ENCODE results near the gene CRX.
A peak's percentile ranks its signal among the peaks of the same experiment; 100 is the strongest.
"Not testable (repeated sequence)": the region's sequence is repeated elsewhere in the genome, so short reads cannot be mapped to it uniquely, and the experiment has no call there.

CRX gene

GRCh38 chr19:47804451-47804850 lies 17.3 kb upstream of the CRX start, which contains the start of gene TPRX1:
TSS of gene TPRX1 (minus strand) at chr19:47804551. CDS start at chr19:47804539, 12 bp downstream.
- not testable (repeated sequence) for DNase-seq

- no peak for DNase-seq
These were observed 16.4 kb upstream of the CRX start for GRCh38 chr19:47805313-47805712.

- DNase-seq: no peak
These were observed 15.3 kb upstream of the CRX start for GRCh38 chr19:47806435-47806834.

- DNase-seq: peak; percentile 28
These were observed 8.3 kb upstream of the CRX start for GRCh38 chr19:47813304-47813994.

- DNase-seq: no peak
These were observed 7.8 kb upstream of the CRX start for GRCh38 chr19:47813995-47814328.

- not testable (repeated sequence) for DNase-seq
These were observed 5.5 kb upstream of the CRX start for GRCh38 chr19:47816270-47816669.

GRCh38 chr19:47818221-47818620 lies 3.5 kb upstream of the CRX start:
- DNase-seq: not testable (repeated sequence)

GRCh38 chr19:47819858-47820257 lies 1.9 kb upstream of the CRX start:
- DNase-seq: no peak

- no peak for DNase-seq
These were observed 1.3 kb upstream of the CRX start for GRCh38 chr19:47820410-47820809.

- no peak for DNase-seq
These were observed 2.7 kb downstream of the CRX start for GRCh38 chr19:47824396-47824795.

GRCh38 chr19:47826800-47827199 lies 5.1 kb downstream of the CRX start:
- DNase-seq: no peak

GRCh38 chr19:47832723-47833122 lies 11.0 kb downstream of the CRX start:
- DNase-seq: no peak

- DNase-seq: no peak
These were observed 14.3 kb downstream of the CRX start for GRCh38 chr19:47836038-47836437.

- no peak for DNase-seq
These were observed 17.7 kb downstream of the CRX start for GRCh38 chr19:47839411-47839810.

- no peak for DNase-seq
These were observed 18.2 kb downstream of the CRX start for GRCh38 chr19:47839913-47840312.

GRCh38 chr19:47842941-47843340 lies 21.2 kb downstream of the CRX start:
- DNase-seq: no peak

GRCh38 chr19:47848425-47848822 lies 26.7 kb downstream of the CRX start:
- no peak for DNase-seq

GRCh38 chr19:47848823-47849473 lies 27.2 kb downstream of the CRX start:
- DNase-seq: no peak

GRCh38 chr19:47853003-47853402 lies 31.3 kb downstream of the CRX start:
- DNase-seq: no peak

GRCh38 chr19:47854459-47854858 lies 32.7 kb downstream of the CRX start:
- DNase-seq: no peak

GRCh38 chr19:47858231-47858630 lies 36.5 kb downstream of the CRX start:
- DNase-seq: not testable (repeated sequence)

GRCh38 chr19:47858646-47859285 lies 37.0 kb downstream of the CRX start, which contains the start of gene TPRX2:
TSS of gene TPRX2 (plus strand) at chr19:47859235. CDS start at chr19:47859247, 12 bp downstream.
- DNase-seq: not testable (repeated sequence)

- not testable (repeated sequence) for DNase-seq
These were observed 38.1 kb downstream of the CRX start for GRCh38 chr19:47859838-47860237.

All from fibroblast of upper back skin (primary cell).